SK-N-SH (cell line): ENCODE data around the gene ACOT8. TPM values are rescaled to one million over a fixed set of nuclear protein-coding genes. Genes with fewer than 3 reads are reported as not detected.

Experiments
- CTCF ChIA-PET: fragments of 300-600, 350-600 bp; formaldehyde crosslinking; extraction: SDS; loops from one replicate; lab custom pipeline; 2021; lab: Yijun Ruan, JAX
- POLR2A ChIA-PET: fragments of 350-600 bp; sonication (Branson Sonifier 250); formaldehyde crosslinking; extraction: SDS; loops from one replicate; lab custom pipeline; 2020; ENCODE audit warnings: antibody characterized with exemption, inconsistent platforms; lab: Yijun Ruan, JAX
- DNase-seq: peaks from one replicate; pipeline ENCODE4 v3.0.0; 2012
- H2AFZ ChIP-seq: fragments of 200-600 bp; sonication (generic); 2 replicates; pipeline ENCODE4 v1.8.1; 2016; ENCODE audit warnings: antibody characterized with exemption, mild to moderate bottlenecking, low read depth
- H3F3A ChIP-seq: fragments of 200-600 bp; sonication (generic); replicated peaks from 2 replicates; pipeline ENCODE3; 2016; ENCODE audit warnings: antibody characterized with exemption, mild to moderate bottlenecking; ENCODE audit not compliant: insufficient read depth
- H3K27ac ChIP-seq, 2 experiments: fragments of 200-500 bp in 1 of 2; fragments of 200-600 bp in 1 of 2; sonication (Bioruptor generic) in 1 of 2; sonication (generic), shearing (Covaris generic) in 1 of 2; 2 replicates each; pipeline versions ENCODE4 v1.5.1 to v1.6.1; 2014 to 2016; ENCODE audit warnings: low read depth in 2 of 2, inconsistent platforms in 1 of 2, low read length in 1 of 2, mild to moderate bottlenecking in 1 of 2, mixed read lengths in 1 of 2
- H3K27me3 ChIP-seq: fragments of 200-600 bp; sonication (generic), shearing (Covaris generic); 2 replicates; pipeline ENCODE4 v1.6.1; 2016; ENCODE audit warnings: mixed run types; ENCODE audit not compliant: insufficient read depth
- H3K36me3 ChIP-seq, 2 experiments: fragments of 200-500 bp in 1 of 2; fragments of 200-600 bp in 1 of 2; sonication (Bioruptor generic) in 1 of 2; sonication (generic) in 1 of 2; replicated peaks in 1 of 2; 2 replicates each; pipeline versions ENCODE3 to v1.5.1; 2014 to 2016; ENCODE audit warnings: low read length in 1 of 2, mild to moderate bottlenecking in 1 of 2; ENCODE audit not compliant: insufficient read depth in 2 of 2, control insufficient read depth in 1 of 2
- H3K4me1 ChIP-seq, 2 experiments: fragments of 200-500 bp in 1 of 2; fragments of 200-600 bp in 1 of 2; sonication (Bioruptor generic) in 1 of 2; sonication (generic), shearing (Covaris generic) in 1 of 2; 2 replicates each; pipeline versions ENCODE4 v1.5.1 to v1.6.1; 2014 to 2016; ENCODE audit warnings: low read depth in 1 of 2, low read length in 1 of 2, mixed run types in 1 of 2; ENCODE audit not compliant: insufficient read depth in 2 of 2, control insufficient read depth in 1 of 2
- H3K4me2 ChIP-seq: fragments of 200-600 bp; sonication (generic), shearing (Covaris generic); 2 replicates; pipeline ENCODE4 v1.6.1; 2017; ENCODE audit warnings: mixed run types
- H3K4me3 ChIP-seq, 2 experiments: fragments of 200-500 bp in 1 of 2; fragments of 200-600 bp in 1 of 2; sonication (Bioruptor generic) in 1 of 2; sonication (generic), shearing (Covaris generic) in 1 of 2; 2 replicates each; pipeline versions ENCODE4 v1.5.1 to v1.8.1; 2014 to 2016; ENCODE audit warnings: low read depth in 2 of 2, inconsistent platforms in 1 of 2, low read length in 1 of 2, mild to moderate bottlenecking in 1 of 2, mixed read lengths in 1 of 2, moderate library complexity in 1 of 2
- H3K79me2 ChIP-seq: fragments of 200-600 bp; sonication (generic); 2 replicates; pipeline ENCODE4 v1.8.1; 2017; ENCODE audit warnings: mild to moderate bottlenecking; ENCODE audit not compliant: insufficient read depth
- H3K9ac ChIP-seq: fragments of 200-600 bp; sonication (generic); 2 replicates; pipeline ENCODE4 v1.6.1; 2017; ENCODE audit warnings: mixed run types
- H3K9me2 ChIP-seq: fragments of 200-600 bp; sonication (generic); 2 replicates; pipeline ENCODE4 v1.6.1; 2017; ENCODE audit warnings: mixed run types
- H3K9me3 ChIP-seq: fragments of 200-600 bp; sonication (generic); 2 replicates; pipeline ENCODE4 v1.6.1; 2017; ENCODE audit warnings: mixed run types, mild to moderate bottlenecking, moderate library complexity
- H4K20me1 ChIP-seq: fragments of 200-600 bp; sonication (generic); 2 replicates; pipeline ENCODE4 v1.6.1; 2017; ENCODE audit warnings: mild to moderate bottlenecking, mixed run types; ENCODE audit not compliant: insufficient read depth
- CHD2 ChIP-seq: fragments of 150-350 bp; IDR thresholded peaks from 2 replicates; pipeline ENCODE4 v1.6.1; 2018; ENCODE audit warnings: low read length; ENCODE audit not compliant: partially characterized antibody
- EP300 ChIP-seq, 2 experiments: IDR thresholded peaks; 2 replicates each; pipeline versions ENCODE4 v1.4.0 to v1.6.1; 2012; ENCODE audit warnings: borderline replicate concordance in 1 of 2, low read depth in 1 of 2, low read length in 1 of 2
- FOSL2 ChIP-seq: IDR thresholded peaks from 2 replicates; pipeline ENCODE4 v1.4.0; 2012; ENCODE audit warnings: low read depth, mild to moderate bottlenecking, moderate library complexity, borderline replicate concordance
- IRF3 ChIP-seq: fragments of 150-350 bp; IDR thresholded peaks from 2 replicates; pipeline ENCODE4 v1.6.1; 2016; ENCODE audit warnings: mild to moderate bottlenecking, low read depth, low read length
- MEF2A ChIP-seq: IDR thresholded peaks from 2 replicates; pipeline ENCODE4 v1.4.0; 2012; ENCODE audit warnings: low read depth, borderline replicate concordance
- MXI1 ChIP-seq: IDR thresholded peaks from 2 replicates; pipeline ENCODE4 v1.6.1; 2012; ENCODE audit warnings: mild to moderate bottlenecking, low read depth, low read length, improper control_type of control experiment
- PBX3 ChIP-seq: IDR thresholded peaks from 2 replicates; pipeline ENCODE4; 2012
- POLR2AphosphoS5 ChIP-seq: IDR thresholded peaks from 2 replicates; pipeline ENCODE4 v1.6.1; 2012; ENCODE audit warnings: low read depth, low read length
- RAD21 ChIP-seq: IDR thresholded peaks from 2 replicates; pipeline ENCODE4 v1.6.1; 2012; ENCODE audit warnings: mild to moderate bottlenecking, low read length
- RFX5 ChIP-seq: IDR thresholded peaks from 2 replicates; pipeline ENCODE4 v1.6.1; 2012; ENCODE audit warnings: mild to moderate bottlenecking, improper control_type of control experiment, low read length
- SIN3A ChIP-seq: IDR thresholded peaks from 2 replicates; pipeline ENCODE4 v1.6.1; 2012; ENCODE audit warnings: low read depth, mild to moderate bottlenecking, low read length, moderate library complexity, borderline replicate concordance
- SMC3 ChIP-seq: IDR thresholded peaks from 2 replicates; pipeline ENCODE4 v1.6.1; 2012; ENCODE audit warnings: low read depth, low read length, improper control_type of control experiment
- TCF12 ChIP-seq: IDR thresholded peaks from 2 replicates; pipeline ENCODE4 v1.4.0; 2012
- TEAD4 ChIP-seq: IDR thresholded peaks from 2 replicates; pipeline ENCODE4 v1.4.0; 2012; ENCODE audit warnings: mild to moderate bottlenecking, borderline replicate concordance; ENCODE audit not compliant: insufficient read depth
- USF2 ChIP-seq: fragments of 150-350 bp; IDR thresholded peaks from 2 replicates; pipeline ENCODE4 v1.6.1; 2017; ENCODE audit warnings: antibody characterized with exemption, low read length, low read depth, borderline replicate concordance
- WGBS: methylation state at CpG from one replicate; pipeline ENCODE4 v1.1.6; 2017; ENCODE audit warnings: low lambda C conversion rate; 5-methylcytosine and 5-hydroxymethylcytosine counted together
- polyA plus RNA-seq, 3 experiments: library from polyadenylated mRNA; depleted of rRNA; stranded (reverse); fragments of >200 nt; gene quantifications; 2 replicates each; pipeline ENCODE4 v1.2.3, GENCODE V29; 2012
- TF ChIP-seq, protein P1 (sequence below): IDR thresholded peaks from 2 replicates; pipeline ENCODE4 v1.6.1; 2012; ENCODE audit warnings: mild to moderate bottlenecking, low read depth, low read length, moderate library complexity
- TF ChIP-seq, protein P2 (sequence below): IDR thresholded peaks from 2 replicates; pipeline ENCODE4 v1.4.0; 2012; ENCODE audit warnings: low read depth

Gene ACOT8
- polyA plus RNA-seq, 1 of the 3 experiments (the other 2 are of a cell fraction): 48.4 TPM

DNA sequence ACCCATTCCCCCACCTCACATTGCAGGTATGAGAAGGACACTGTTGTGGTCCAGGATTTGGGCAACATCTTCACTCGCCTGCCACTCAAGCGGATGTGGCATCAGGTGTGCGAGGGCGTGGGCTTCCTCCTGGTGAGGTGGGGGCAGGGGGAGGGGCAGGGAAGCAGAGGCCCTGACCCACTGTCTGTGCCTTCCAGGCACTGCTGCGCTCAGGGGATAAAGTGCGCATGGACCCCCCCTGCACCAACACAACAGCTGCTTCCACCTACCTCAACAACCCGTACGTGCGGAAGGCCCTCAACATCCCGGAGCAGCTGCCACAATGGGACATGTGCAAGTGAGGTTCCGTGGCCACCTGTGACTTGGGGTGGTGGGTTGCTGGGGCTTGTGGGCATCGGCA lies 37.6 kb upstream of the ACOT8 start:
- Histone ChIP-seq H3K9ac (no peak overlapping the region), H3K4me3 (no peak overlapping the region), H3K36me3 (peaks cover 15 to 43% of the 10 kb centered on the region in 2 experiments), H3K27me3 (no peaks in the 10 kb centered on the region), H2AFZ (no peak overlapping the region), H3F3A (peaks cover 7% of the 10 kb centered on the region), H3K27ac (no peak overlapping the region), H3K4me1 (peaks cover 0 to 9% of the 10 kb centered on the region in 2 experiments; a peak in 2 of 4 replicates)
- no peak for TF ChIP-seq PBX3
- TF ChIP-seq SIN3A: no peak
- no peak for TF ChIP-seq MEF2A
- TF ChIP-seq, protein P1, sequence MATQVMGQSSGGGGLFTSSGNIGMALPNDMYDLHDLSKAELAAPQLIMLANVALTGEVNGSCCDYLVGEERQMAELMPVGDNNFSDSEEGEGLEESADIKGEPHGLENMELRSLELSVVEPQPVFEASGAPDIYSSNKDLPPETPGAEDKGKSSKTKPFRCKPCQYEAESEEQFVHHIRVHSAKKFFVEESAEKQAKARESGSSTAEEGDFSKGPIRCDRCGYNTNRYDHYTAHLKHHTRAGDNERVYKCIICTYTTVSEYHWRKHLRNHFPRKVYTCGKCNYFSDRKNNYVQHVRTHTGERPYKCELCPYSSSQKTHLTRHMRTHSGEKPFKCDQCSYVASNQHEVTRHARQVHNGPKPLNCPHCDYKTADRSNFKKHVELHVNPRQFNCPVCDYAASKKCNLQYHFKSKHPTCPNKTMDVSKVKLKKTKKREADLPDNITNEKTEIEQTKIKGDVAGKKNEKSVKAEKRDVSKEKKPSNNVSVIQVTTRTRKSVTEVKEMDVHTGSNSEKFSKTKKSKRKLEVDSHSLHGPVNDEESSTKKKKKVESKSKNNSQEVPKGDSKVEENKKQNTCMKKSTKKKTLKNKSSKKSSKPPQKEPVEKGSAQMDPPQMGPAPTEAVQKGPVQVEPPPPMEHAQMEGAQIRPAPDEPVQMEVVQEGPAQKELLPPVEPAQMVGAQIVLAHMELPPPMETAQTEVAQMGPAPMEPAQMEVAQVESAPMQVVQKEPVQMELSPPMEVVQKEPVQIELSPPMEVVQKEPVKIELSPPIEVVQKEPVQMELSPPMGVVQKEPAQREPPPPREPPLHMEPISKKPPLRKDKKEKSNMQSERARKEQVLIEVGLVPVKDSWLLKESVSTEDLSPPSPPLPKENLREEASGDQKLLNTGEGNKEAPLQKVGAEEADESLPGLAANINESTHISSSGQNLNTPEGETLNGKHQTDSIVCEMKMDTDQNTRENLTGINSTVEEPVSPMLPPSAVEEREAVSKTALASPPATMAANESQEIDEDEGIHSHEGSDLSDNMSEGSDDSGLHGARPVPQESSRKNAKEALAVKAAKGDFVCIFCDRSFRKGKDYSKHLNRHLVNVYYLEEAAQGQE: no peak
- TF ChIP-seq FOSL2: no peak
- no peak for TF ChIP-seq EP300 (IDR thresholded peaks at IDR 0.05; ENCODE audit: borderline replicate concordance in 1 of 2, low read depth in 1 of 2, low read length in 1 of 2)
- TF ChIP-seq USF2: no peak
- no peak for TF ChIP-seq CHD2
- no peak for TF ChIP-seq POLR2AphosphoS5
- TF ChIP-seq RFX5: no peak
- TF ChIP-seq, protein P2, sequence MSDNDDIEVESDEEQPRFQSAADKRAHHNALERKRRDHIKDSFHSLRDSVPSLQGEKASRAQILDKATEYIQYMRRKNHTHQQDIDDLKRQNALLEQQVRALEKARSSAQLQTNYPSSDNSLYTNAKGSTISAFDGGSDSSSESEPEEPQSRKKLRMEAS: no peak
- TF ChIP-seq TCF12: no peak
- TF ChIP-seq IRF3: no peak
- no peak for TF ChIP-seq SMC3
- TF ChIP-seq MXI1: no peak
- TF ChIP-seq TEAD4: no peak
- TF ChIP-seq RAD21: no peak
- TF ChIP-seq, all 33 proteins: peak for 0
- Histone ChIP-seq H3K79me2 (peaks cover 11% of the 10 kb centered on the region), H3K9me2 (no peaks in the 10 kb centered on the region), H4K20me1 (no peaks in the 10 kb centered on the region), H3K4me2 (no peak overlapping the region), H3K9me3 (no peaks in the 10 kb centered on the region)
- DNase-seq: no peak
- ChIA-PET CTCF (no interaction called here), POLR2A (no interaction called here)
- WGBS: 84% methylated on average over 11 of the region's 12 CpGs
